CD8-positive, alpha-beta memory T cell (primary cell): Measurements from ENCODE around the gene TWIST2. TPM values are rescaled to one million over a fixed set of nuclear protein-coding genes. Genes with fewer than 3 reads are reported as not detected.

ENCODE experiments used
- CTCF ChIA-PET: fragments of 350-600 bp; sonication (Branson Sonifier 250); formaldehyde crosslinking; loops from one replicate; lab custom pipeline; 2021; ENCODE audit warnings: antibody characterized with exemption; lab: Charles Lee
- POLR2A ChIA-PET: fragments of 350-600 bp; sonication (Branson Sonifier 250); formaldehyde crosslinking; loops from one replicate; lab custom pipeline; 2021; ENCODE audit warnings: antibody characterized with exemption; lab: Charles Lee
- DNase-seq, 5 donors: peaks; one replicate each; pipeline versions ENCODE4 v3.0.0 to v3.0.0-alpha.2; 2020 to 2022; ENCODE audit warnings: mixed read lengths in 1 of 5
- H3K27ac ChIP-seq: one replicate; pipeline ENCODE4 v1.7.0; 2013; ENCODE audit warnings: low read depth, mild to moderate bottlenecking, low read length, moderate library complexity
- H3K27me3 ChIP-seq: 2 replicates; pipeline ENCODE4 v1.7.0; 2013; ENCODE audit warnings: low read length, mild to moderate bottlenecking; ENCODE audit not compliant: insufficient read depth, poor library complexity, severe bottlenecking
- H3K36me3 ChIP-seq: 2 replicates; pipeline ENCODE4 v1.7.0; 2013; ENCODE audit warnings: mild to moderate bottlenecking, low read length, moderate library complexity; ENCODE audit not compliant: insufficient read depth
- H3K4me1 ChIP-seq: 2 replicates; pipeline ENCODE4 v1.7.0; 2013; ENCODE audit warnings: mild to moderate bottlenecking, low read length, moderate library complexity; ENCODE audit not compliant: insufficient read depth
- H3K4me3 ChIP-seq: 2 replicates; pipeline ENCODE4 v1.7.0; 2013; ENCODE audit warnings: mild to moderate bottlenecking, low read length
- H3K9me3 ChIP-seq: 2 replicates; pipeline ENCODE4 v1.7.0; 2013; ENCODE audit warnings: mild to moderate bottlenecking, low read length
- H3K27ac Mint-ChIP-seq, 8 donors: one replicate each; pipeline ENCODE4 v1.8.0; 2020 to 2021; ENCODE audit warnings: mixed read lengths in 8 of 8, mild to moderate bottlenecking in 6 of 8, inconsistent platforms in 3 of 8, moderate library complexity in 3 of 8
- H3K27me3 Mint-ChIP-seq, 2 donors: one replicate each; pipeline ENCODE4 v1.8.0; 2020 to 2021; ENCODE audit warnings: mixed read lengths in 2 of 2, mild to moderate bottlenecking in 1 of 2, moderate library complexity in 1 of 2
- H3K36me3 Mint-ChIP-seq, 3 donors: one replicate each; pipeline ENCODE4 v1.8.0; 2020 to 2021; ENCODE audit warnings: mixed read lengths in 3 of 3, inconsistent platforms in 1 of 3, mild to moderate bottlenecking in 1 of 3
- H3K4me1 Mint-ChIP-seq, 3 donors: one replicate each; pipeline ENCODE4 v1.8.0; 2020 to 2021; ENCODE audit warnings: mixed read lengths in 3 of 3, inconsistent platforms in 1 of 3, mild to moderate bottlenecking in 1 of 3
- H3K4me3 Mint-ChIP-seq, 7 donors: one replicate each; pipeline ENCODE4 v1.8.0; 2020 to 2021; ENCODE audit warnings: mixed read lengths in 7 of 7, mild to moderate bottlenecking in 6 of 7, moderate library complexity in 4 of 7, inconsistent platforms in 2 of 7
- H3K9me3 Mint-ChIP-seq, 5 donors: one replicate each; pipeline ENCODE4 v1.8.0; 2020 to 2022; ENCODE audit warnings: mixed read lengths in 5 of 5, mild to moderate bottlenecking in 3 of 5, moderate library complexity in 2 of 5, inconsistent platforms in 1 of 5
- polyA plus RNA-seq: library from polyadenylated mRNA; unstranded; fragments of 300-500 nt; fragmentation: Illumina TruSeq; gene quantifications from one replicate; pipeline ENCODE4 v1.2.3, GENCODE V29; 2021
- total RNA-seq, 2 experiments: library from RNA; stranded (reverse); gene quantifications; one replicate each; pipeline ENCODE4 v1.2.3, GENCODE V29; 2021

Gene TWIST2
- total and polyA plus RNA-seq, 3 experiments from 2014 or later: not detected

DNA sequence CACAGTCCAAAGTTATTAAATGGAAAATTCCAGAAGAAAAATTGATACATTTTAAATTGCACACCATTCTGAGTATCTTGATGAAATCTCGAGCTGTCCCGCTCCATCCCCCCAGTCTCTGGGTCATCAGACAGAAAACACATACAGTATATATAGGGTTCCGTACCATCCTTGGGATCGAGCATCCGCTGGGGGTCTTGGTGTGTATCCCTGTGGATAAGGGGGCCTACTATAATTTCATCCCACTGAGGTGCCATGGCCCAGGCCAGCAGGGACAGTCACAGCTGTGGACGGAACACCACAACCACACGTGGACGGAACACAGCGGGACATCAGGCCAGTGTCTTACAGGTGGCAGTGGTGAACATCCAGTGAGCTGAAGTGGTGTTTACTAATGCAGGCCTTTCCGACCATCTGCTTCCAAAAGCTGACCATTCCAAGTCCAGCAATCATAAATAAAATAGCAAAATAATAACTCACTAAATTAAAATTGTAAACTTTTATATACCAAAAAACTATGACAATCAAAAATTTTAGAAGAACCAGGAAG lies 14.0 kb downstream of the TWIST2 start:
- Mint-ChIP-seq H3K4me3 (no peak overlapping the region), H3K4me1 (no peaks in the 10 kb centered on the region), H3K9me3 (no peaks in the 10 kb centered on the region), H3K27ac (no peak overlapping the region), H3K36me3 (no peaks in the 10 kb centered on the region), H3K27me3 (peaks cover 0 to 39% of the 10 kb centered on the region in 2 donors)
- DNase-seq: no peak
- CTCF ChIA-PET: no interaction called here
- Histone ChIP-seq H3K27ac (no peak overlapping the region), H3K4me1 (no peaks in the 10 kb centered on the region), H3K9me3 (no peaks in the 10 kb centered on the region), H3K4me3 (no peak overlapping the region), H3K36me3 (no peaks in the 10 kb centered on the region), H3K27me3 (no peaks in the 10 kb centered on the region)
- POLR2A ChIA-PET: no interaction called here

DNA sequence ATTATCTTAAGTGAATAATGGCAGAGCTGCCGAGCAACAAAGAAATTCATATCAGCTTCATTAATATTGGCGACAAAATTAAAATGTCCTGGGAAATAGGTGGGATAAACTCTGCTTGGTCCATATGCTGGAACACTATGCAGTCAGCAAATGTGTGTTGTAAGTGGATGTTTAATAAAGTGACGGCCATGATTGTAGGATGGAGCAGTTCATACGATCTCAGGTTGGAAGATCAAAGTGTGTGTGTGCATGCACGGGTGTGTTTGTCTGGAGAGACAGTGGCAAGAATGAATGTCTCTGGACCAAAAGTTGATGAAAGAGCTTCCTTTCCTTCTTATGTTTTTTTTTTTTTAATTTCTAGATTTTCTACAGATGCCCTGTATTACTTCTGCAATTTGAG lies 14.8 kb downstream of the TWIST2 start:
- Histone ChIP-seq H3K36me3 (no peaks in the 10 kb centered on the region), H3K27ac (no peak overlapping the region), H3K9me3 (no peaks in the 10 kb centered on the region), H3K4me3 (no peak overlapping the region), H3K4me1 (no peaks in the 10 kb centered on the region), H3K27me3 (no peaks in the 10 kb centered on the region)
- Mint-ChIP-seq H3K4me1 (no peaks in the 10 kb centered on the region), H3K27me3 (peaks cover 0 to 31% of the 10 kb centered on the region in 2 donors), H3K4me3 (no peak overlapping the region), H3K9me3 (no peaks in the 10 kb centered on the region), H3K36me3 (no peaks in the 10 kb centered on the region), H3K27ac (no peak overlapping the region)
- DNase-seq: no peak
- POLR2A ChIA-PET: no interaction called here
- CTCF ChIA-PET: no interaction called here

DNA sequence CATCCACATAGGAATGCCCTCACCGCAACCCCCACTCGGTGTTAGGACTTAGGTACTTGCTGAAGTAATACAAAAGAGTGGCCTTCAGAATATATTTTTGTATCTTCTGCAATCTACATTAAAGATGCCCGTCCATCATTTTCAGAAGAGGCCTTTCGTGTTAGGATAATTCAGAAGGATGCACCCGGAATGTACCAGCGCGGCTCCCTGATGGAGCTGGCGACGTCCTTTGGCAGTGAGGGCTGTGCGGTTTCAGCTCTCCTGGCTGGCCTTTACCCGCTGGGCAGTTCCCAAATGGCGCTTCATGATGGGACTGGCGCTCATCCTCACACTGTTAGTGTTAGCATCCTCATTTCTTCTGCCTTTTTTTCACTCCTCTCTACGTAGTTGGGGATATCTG lies 15.3 kb downstream of the TWIST2 start:
- ChIA-PET CTCF (no interaction called here), POLR2A (no interaction called here)
- Histone ChIP-seq H3K27me3 (no peaks in the 10 kb centered on the region), H3K4me1 (no peaks in the 10 kb centered on the region), H3K4me3 (no peak overlapping the region), H3K9me3 (no peaks in the 10 kb centered on the region), H3K36me3 (no peaks in the 10 kb centered on the region), H3K27ac (no peak overlapping the region)
- no peaks in the 10 kb centered on the region for H3K36me3 Mint-ChIP-seq
- H3K27me3 Mint-ChIP-seq: peaks cover 0 to 27% of the 10 kb centered on the region in 2 donors
- DNase-seq: no peak
- H3K27ac Mint-ChIP-seq: no peak overlapping the region
- H3K4me3 Mint-ChIP-seq: no peak overlapping the region
- no peaks in the 10 kb centered on the region for H3K4me1 Mint-ChIP-seq
- no peaks in the 10 kb centered on the region for H3K9me3 Mint-ChIP-seq

DNA sequence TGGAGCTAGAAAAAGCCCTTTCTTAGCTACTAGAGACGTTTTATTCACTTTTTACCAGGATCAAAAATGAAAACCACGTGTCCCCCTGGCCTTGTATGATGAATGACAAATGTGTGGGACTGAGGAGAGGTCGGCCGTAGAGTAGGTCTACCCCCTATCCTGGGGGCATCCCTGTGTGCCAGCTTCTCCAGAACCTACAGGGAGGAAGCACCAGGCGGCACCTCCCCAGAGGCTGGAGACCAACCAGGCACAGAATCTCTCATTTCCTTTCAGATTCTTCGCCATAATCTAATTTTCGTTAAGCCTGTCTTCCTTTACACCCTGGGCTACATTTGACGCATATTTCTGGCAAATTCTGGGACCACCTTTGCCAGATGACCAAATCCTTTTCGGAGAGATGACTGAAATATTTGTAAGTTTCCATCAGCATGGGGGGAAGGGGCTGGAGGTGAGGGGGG lies 15.9 kb downstream of the TWIST2 start:
- Histone ChIP-seq H3K27me3 (no peaks in the 10 kb centered on the region), H3K4me3 (no peak overlapping the region), H3K4me1 (no peaks in the 10 kb centered on the region), H3K36me3 (no peaks in the 10 kb centered on the region), H3K27ac (no peak overlapping the region), H3K9me3 (no peaks in the 10 kb centered on the region)
- no peak overlapping the region for H3K27ac Mint-ChIP-seq
- ChIA-PET CTCF (no interaction called here), POLR2A (no interaction called here)
- H3K9me3 Mint-ChIP-seq: no peaks in the 10 kb centered on the region
- no peak overlapping the region for H3K4me3 Mint-ChIP-seq
- DNase-seq: no peak
- H3K36me3 Mint-ChIP-seq: no peaks in the 10 kb centered on the region
- H3K27me3 Mint-ChIP-seq: peaks cover 0 to 24% of the 10 kb centered on the region in 2 donors
- H3K4me1 Mint-ChIP-seq: no peaks in the 10 kb centered on the region

DNA sequence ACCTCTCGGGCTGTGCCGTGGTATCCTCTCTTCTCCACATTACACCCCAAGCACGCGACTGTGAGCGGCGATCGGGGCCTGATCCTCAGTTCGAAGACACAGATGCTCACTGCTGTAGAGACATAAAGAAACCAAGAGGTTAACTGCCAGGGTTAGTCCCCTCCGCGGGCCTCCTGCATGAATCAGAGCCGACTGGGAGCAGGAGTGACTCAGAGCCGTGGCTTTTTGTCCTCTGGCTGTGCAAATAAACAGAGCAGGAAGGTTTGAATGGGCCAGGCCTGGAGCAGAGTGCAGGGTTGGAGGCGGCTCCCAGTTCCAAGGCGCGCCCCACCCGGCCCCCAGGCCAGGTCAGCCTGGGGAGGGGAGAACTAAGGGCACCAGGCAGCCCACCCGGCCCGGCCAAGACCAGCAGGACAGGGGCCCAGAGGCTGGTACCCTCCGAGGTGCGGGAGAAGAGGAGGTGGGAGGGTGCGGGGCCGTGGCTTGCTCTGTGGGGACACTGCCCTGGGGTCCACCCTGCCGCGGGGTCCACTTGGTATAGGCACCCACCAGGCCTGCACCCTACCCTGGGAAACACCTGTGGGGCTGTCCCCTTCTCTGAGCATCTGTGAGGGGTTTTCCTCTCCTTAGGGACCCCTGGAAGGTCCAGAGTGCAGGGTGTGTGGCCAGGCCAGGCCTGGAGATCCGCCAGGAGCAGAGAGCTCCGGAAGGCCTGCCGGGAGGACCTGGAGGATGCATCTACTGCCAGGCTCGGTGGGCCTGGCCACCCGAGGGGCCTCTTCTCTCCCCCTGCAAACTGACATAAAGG lies 16.5 kb downstream of the TWIST2 start:
- H3K27me3 Mint-ChIP-seq: peaks cover 0 to 20% of the 10 kb centered on the region in 2 donors
- H3K36me3 ChIP-seq: no peaks in the 10 kb centered on the region
- H3K4me3 ChIP-seq: no peak overlapping the region
- H3K9me3 ChIP-seq: no peaks in the 10 kb centered on the region
- no peaks in the 10 kb centered on the region for H3K4me1 ChIP-seq
- H3K27me3 ChIP-seq: no peaks in the 10 kb centered on the region
- H3K36me3 Mint-ChIP-seq: no peaks in the 10 kb centered on the region
- POLR2A ChIA-PET: no interaction called here
- no peak overlapping the region for H3K4me3 Mint-ChIP-seq
- H3K27ac ChIP-seq: no peak overlapping the region
- no peaks in the 10 kb centered on the region for H3K9me3 Mint-ChIP-seq
- no peaks in the 10 kb centered on the region for H3K4me1 Mint-ChIP-seq
- CTCF ChIA-PET: no interaction called here
- no peak overlapping the region for H3K27ac Mint-ChIP-seq
- no peak for DNase-seq

DNA sequence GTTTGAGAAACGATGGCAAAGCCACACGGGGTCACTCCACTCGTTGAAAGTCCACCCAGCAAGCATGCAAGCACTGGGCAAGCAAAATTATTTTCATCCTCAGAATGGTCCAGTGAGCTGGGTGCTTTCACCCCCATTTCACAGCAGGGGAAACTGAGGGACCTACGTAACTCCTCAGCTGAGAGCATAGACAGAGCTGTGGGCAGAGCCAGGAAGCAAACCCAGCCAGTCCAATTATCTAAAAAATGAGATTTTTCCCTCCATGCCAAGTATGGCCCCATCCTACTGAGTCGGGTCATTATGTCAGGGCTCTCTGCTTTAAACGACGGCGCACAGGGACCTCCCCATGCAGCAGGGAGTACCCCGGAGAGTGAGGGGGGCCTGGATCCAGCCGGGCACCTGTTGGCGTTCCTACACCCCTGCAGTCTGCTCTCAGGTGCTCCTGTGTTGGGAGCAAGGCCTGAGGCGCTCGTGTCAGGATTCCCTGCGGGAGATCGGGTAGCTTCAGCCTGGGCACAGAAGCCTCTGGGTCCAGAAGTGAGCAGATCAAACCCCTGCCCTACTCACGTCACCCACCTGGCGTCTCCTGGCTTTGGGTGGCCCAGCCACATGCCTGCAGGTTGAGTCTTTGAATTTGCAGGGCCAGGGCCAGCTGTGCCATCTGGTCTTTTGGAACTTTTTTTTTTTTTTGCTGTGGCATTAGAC lies 17.3 kb downstream of the TWIST2 start:
- H3K27ac ChIP-seq: no peak overlapping the region
- H3K27me3 Mint-ChIP-seq: peaks cover 0 to 12% of the 10 kb centered on the region in 2 donors
- no peak overlapping the region for H3K4me3 Mint-ChIP-seq
- ChIA-PET POLR2A (no interaction called here), CTCF (no interaction called here)
- no peak for DNase-seq
- no peaks in the 10 kb centered on the region for H3K36me3 Mint-ChIP-seq
- H3K9me3 ChIP-seq: no peaks in the 10 kb centered on the region
- no peak overlapping the region for H3K4me3 ChIP-seq
- H3K36me3 ChIP-seq: no peaks in the 10 kb centered on the region
- H3K27ac Mint-ChIP-seq: no peak overlapping the region
- no peaks in the 10 kb centered on the region for H3K9me3 Mint-ChIP-seq
- no peaks in the 10 kb centered on the region for H3K27me3 ChIP-seq
- no peaks in the 10 kb centered on the region for H3K4me1 ChIP-seq
- no peaks in the 10 kb centered on the region for H3K4me1 Mint-ChIP-seq

DNA sequence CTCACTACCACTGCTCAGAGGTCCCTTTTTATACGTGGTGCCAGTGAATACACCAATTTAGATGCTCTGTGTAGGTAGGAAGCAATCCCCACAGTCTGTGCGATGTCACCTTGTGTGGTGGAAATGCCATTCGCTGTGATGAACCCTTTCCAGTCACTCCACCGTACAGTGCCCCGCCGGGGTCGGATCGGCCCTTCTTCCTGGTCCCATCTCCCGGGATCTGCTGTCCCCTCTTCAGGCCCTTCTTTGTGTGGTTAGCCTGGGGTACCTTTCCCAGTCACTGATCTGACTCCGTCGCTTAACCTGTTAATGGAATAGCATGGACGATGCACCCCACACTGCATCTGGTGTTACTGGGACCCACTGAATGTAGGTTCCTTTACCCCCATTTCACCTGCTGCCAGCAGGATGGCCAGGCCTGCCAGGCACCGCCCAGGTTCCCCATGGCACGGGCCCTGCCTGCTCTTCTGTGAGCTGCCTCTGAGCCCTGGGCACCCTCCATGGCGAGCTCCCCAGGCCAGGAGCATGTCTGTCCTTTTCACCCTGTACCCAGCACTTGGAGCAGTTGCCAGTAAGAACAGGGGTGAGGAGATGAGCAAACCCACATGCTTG lies 18.0 kb downstream of the TWIST2 start:
- no peaks in the 10 kb centered on the region for H3K36me3 Mint-ChIP-seq
- peaks cover 0 to 9% of the 10 kb centered on the region in 2 donors for H3K27me3 Mint-ChIP-seq

More for the DNA sequence above, 18.0 kb downstream of the TWIST2 start:
- H3K4me1 Mint-ChIP-seq: no peaks in the 10 kb centered on the region
- no peak overlapping the region for H3K27ac Mint-ChIP-seq
- DNase-seq: no peak
- no peaks in the 10 kb centered on the region for H3K36me3 ChIP-seq
- H3K4me3 Mint-ChIP-seq: no peak overlapping the region
- H3K27ac ChIP-seq: no peak overlapping the region
- H3K4me3 ChIP-seq: no peak overlapping the region
- no peaks in the 10 kb centered on the region for H3K27me3 ChIP-seq
- no peaks in the 10 kb centered on the region for H3K9me3 ChIP-seq
- H3K9me3 Mint-ChIP-seq: no peaks in the 10 kb centered on the region
- POLR2A ChIA-PET: no interaction called here
- CTCF ChIA-PET: no interaction called here
- no peaks in the 10 kb centered on the region for H3K4me1 ChIP-seq
